Measurements from ENCODE around the gene PCDHB7. TPM values are rescaled to one million over a fixed set of nuclear protein-coding genes. Genes with fewer than 3 reads are reported as not detected.
"Not testable (repeated sequence)": the region's sequence is repeated elsewhere in the genome, so short reads cannot be mapped to it uniquely, and the experiment has no call there.

The PCDHB7 gene
- total and polyA plus RNA-seq, 2 experiments from 2014 or later: 0.51 to 0.65 TPM

DNA sequence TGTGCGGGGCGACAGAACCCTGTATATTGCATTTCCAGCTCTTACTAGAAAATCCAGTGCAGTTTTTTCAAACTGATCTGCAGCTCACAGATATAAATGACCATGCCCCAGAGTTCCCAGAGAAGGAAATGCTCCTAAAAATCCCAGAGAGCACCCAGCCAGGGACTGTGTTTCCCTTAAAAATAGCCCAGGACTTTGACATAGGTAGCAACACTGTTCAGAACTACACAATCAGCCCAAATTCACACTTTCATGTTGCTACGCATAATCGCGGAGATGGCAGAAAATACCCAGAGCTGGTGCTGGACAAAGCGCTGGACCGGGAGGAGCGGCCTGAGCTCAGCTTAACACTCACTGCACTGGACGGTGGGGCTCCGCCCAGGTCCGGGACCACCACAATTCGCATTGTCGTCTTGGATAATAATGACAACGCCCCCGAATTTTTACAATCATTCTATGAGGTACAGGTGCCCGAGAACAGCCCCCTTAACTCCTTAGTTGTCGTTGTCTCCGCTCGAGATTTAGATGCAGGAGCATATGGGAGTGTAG, 36.7 kb upstream of the PCDHB7 start:
- TF ChIP-seq EZH2 (IDR thresholded peaks at IDR 0.05; ENCODE audit: insufficient read depth, poor library complexity, severe bottlenecking) (no peak), EZH2phosphoT487 (IDR thresholded peaks at IDR 0.05; ENCODE audit: insufficient read depth, low read depth) (no peak)
- Histone ChIP-seq H3K79me2 (ENCODE audit: insufficient read depth) (no peaks in the 10 kb centered on the region), H3K4me2 (ENCODE audit: unreplicated experiment) (no peak overlapping the region), H3K27ac (no peak overlapping the region), H3K9me3 (ENCODE audit: low read depth) (no peaks in the 10 kb centered on the region), H3K36me3 (ENCODE audit: low read depth) (no peaks in the 10 kb centered on the region), H3K27me3 (replicated peaks; ENCODE audit: insufficient read depth) (no peaks in the 10 kb centered on the region), H3K9me2 (ENCODE audit: insufficient read depth) (no peaks in the 10 kb centered on the region), H3F3A (ENCODE audit: insufficient read depth) (no peaks in the 10 kb centered on the region), H2AFZ (no peak overlapping the region; the same call in 1 of the 2 replicates), H3K9ac (no peak overlapping the region), H3K4me1 (ENCODE audit: insufficient read depth) (no peaks in the 10 kb centered on the region), H4K20me1 (ENCODE audit: insufficient read depth) (no peaks in the 10 kb centered on the region), H3K4me3 (no peak overlapping the region)
- no peak for DNase-seq
- in situ Hi-C loops (cut with MboI): no loop called here
- 32 to 37% methylated on average over 19 of the region's 19 CpGs for WGBS, 2 experiments (ENCODE audit: low coverage in 1 of 2, low lambda C conversion rate in 2 of 2, missing lambda C conversion rate in 2 of 2)

DNA sequence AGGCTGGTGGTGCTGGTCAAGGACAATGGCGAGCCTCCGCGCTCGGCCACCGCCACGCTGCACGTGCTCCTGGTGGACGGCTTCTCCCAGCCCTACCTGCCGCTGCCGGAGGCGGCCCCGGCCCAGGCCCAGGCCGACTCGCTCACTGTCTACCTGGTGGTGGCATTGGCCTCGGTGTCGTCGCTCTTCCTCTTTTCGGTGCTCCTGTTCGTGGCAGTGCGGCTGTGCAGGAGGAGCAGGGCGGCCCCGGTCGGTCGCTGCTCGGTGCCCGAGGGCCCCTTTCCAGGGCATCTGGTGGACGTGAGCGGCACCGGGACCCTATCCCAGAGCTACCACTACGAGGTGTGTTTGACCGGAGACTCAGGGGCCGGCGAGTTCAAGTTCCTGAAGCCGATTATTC, 35.1 kb upstream of the PCDHB7 start:
- H4K20me1 ChIP-seq (ENCODE audit: insufficient read depth); H3K9ac ChIP-seq; H3K4me1 ChIP-seq (ENCODE audit: insufficient read depth); H3K27ac ChIP-seq; in situ Hi-C loops (cut with MboI); H3F3A ChIP-seq (ENCODE audit: insufficient read depth); H3K9me2 ChIP-seq (ENCODE audit: insufficient read depth); H3K36me3 ChIP-seq (ENCODE audit: low read depth); H2AFZ ChIP-seq; H3K4me2 ChIP-seq (ENCODE audit: unreplicated experiment); H3K4me3 ChIP-seq; H3K79me2 ChIP-seq (ENCODE audit: insufficient read depth); H3K27me3 ChIP-seq (replicated peaks; ENCODE audit: insufficient read depth); H3K9me3 ChIP-seq (ENCODE audit: low read depth); DNase-seq: not testable (repeated sequence)
- 41 to 57% methylated on average over 27 to 33 of the region's 34 CpGs for WGBS, 2 experiments (ENCODE audit: low coverage in 1 of 2, low lambda C conversion rate in 2 of 2, missing lambda C conversion rate in 2 of 2)

DNA sequence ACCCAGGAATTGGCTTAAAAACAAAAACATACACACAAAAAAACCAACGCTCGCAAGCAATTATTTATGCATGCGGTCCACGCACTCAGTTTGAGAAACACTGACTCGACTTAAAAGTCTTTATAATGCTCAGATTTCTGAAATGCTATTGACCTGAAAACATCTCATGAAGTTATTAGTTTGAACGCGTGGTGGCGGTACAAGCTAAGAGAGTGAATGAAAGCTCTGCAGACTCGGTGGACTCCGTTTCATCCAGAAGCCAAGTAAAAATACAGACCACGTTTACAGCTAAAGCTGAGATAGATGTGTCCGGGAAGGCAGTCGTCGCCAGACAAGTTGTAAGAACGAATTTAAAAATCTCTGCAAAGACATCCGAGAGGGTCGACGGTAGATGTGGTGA, 22.6 kb upstream of the PCDHB7 start, which contains the start of gene PCDHB6:
Gene PCDHB6, plus strand, starts transcription at position 246 of the 400 bp plus-strand sequence. CDS start 201 bp downstream, outside the sequence.
- Histone ChIP-seq H3K9me3 (ENCODE audit: low read depth) (no peaks in the 10 kb centered on the region), H3K9ac (no peak within 1 kb of the TSS), H3K9me2 (ENCODE audit: insufficient read depth) (no peaks in the 10 kb centered on the region), H4K20me1 (ENCODE audit: insufficient read depth) (no peaks in the 10 kb centered on the region), H2AFZ (no peak within 1 kb of the TSS), H3K27ac (no peak within 1 kb of the TSS), H3K4me2 (ENCODE audit: unreplicated experiment) (peak within 1 kb of the TSS; percentile 35), H3K4me3 (0 out of 2 replicates have a peak within 1 kb of the TSS, but pooled peaks have one; percentile 29), H3K4me1 (ENCODE audit: insufficient read depth) (no peaks in the 10 kb centered on the region), H3K36me3 (ENCODE audit: low read depth) (no peaks in the 10 kb centered on the region), H3K79me2 (ENCODE audit: insufficient read depth) (no peaks in the 10 kb centered on the region), H3F3A (ENCODE audit: insufficient read depth) (no peaks in the 10 kb centered on the region), H3K27me3 (replicated peaks; ENCODE audit: insufficient read depth) (no peaks in the 10 kb centered on the region)
- TF ChIP-seq EZH2phosphoT487 (IDR thresholded peaks at IDR 0.05; ENCODE audit: insufficient read depth, low read depth): no peak
- WGBS, 2 experiments (ENCODE audit: low coverage in 1 of 2, low lambda C conversion rate in 2 of 2, missing lambda C conversion rate in 2 of 2): 14 to 16% methylated on average over 18 of the region's 18 CpGs
- in situ Hi-C loops (cut with MboI): no loop called here
- DNase-seq: peak; percentile 46

DNA sequence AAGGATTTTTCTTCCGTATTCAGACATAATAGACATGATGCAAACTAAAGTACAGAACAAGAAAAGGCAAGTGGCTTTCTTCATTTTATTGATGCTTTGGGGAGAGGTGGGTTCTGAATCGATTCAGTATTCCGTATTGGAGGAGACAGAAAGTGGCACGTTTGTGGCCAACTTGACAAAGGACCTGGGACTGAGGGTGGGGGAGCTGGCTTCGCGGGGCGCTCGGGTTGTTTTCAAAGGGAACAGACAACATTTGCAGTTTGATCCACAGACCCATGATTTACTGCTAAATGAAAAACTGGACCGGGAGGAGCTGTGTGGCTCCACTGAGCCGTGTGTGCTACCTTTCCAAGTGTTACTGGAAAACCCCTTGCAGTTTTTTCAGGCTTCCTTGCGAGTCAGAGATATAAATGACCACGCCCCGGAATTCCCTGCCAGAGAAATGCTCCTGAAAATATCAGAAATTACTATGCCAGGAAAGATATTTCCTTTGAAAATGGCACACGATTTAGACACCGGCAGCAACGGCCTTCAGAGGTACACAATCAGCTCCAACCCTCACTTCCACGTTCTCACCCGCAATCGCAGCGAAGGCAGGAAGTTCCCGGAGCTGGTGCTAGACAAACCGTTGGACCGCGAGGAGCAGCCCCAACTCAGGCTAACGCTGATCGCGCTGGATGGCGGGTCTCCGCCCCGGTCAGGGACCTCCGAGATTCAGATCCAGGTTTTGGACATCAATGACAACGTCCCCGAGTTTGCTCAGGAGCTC, 22.0 kb upstream of the PCDHB7 start:
- Histone ChIP-seq H3K4me1 (ENCODE audit: insufficient read depth) (no peaks in the 10 kb centered on the region), H3K27ac (no peak overlapping the region), H3K27me3 (replicated peaks; ENCODE audit: insufficient read depth) (no peaks in the 10 kb centered on the region), H4K20me1 (ENCODE audit: insufficient read depth) (no peaks in the 10 kb centered on the region), H3K9ac (no peak overlapping the region), H3K36me3 (ENCODE audit: low read depth) (no peaks in the 10 kb centered on the region), H2AFZ (no peak overlapping the region), H3K4me2 (ENCODE audit: unreplicated experiment) (peak overlapping the region; percentile 35), H3K9me2 (ENCODE audit: insufficient read depth) (no peaks in the 10 kb centered on the region), H3F3A (ENCODE audit: insufficient read depth) (no peaks in the 10 kb centered on the region), H3K9me3 (ENCODE audit: low read depth) (no peaks in the 10 kb centered on the region), H3K4me3 (0 out of 2 replicates have a peak overlapping the region, but pooled peaks have one; percentile 29), H3K79me2 (ENCODE audit: insufficient read depth) (no peaks in the 10 kb centered on the region)
- in situ Hi-C loops (cut with MboI): no loop called here
- DNase-seq: no peak
- TF ChIP-seq EZH2 (IDR thresholded peaks at IDR 0.05; ENCODE audit: insufficient read depth, poor library complexity, severe bottlenecking): no peak
- no peak for TF ChIP-seq EZH2phosphoT487 (IDR thresholded peaks at IDR 0.05; ENCODE audit: insufficient read depth, low read depth)
- WGBS, 2 experiments (ENCODE audit: low coverage in 1 of 2, low lambda C conversion rate in 2 of 2, missing lambda C conversion rate in 2 of 2): 29 to 34% methylated on average over 33 of the region's 33 CpGs

Measured in GM23248 (cell line).